ENCODE results near the gene CPVL.

DNA sequence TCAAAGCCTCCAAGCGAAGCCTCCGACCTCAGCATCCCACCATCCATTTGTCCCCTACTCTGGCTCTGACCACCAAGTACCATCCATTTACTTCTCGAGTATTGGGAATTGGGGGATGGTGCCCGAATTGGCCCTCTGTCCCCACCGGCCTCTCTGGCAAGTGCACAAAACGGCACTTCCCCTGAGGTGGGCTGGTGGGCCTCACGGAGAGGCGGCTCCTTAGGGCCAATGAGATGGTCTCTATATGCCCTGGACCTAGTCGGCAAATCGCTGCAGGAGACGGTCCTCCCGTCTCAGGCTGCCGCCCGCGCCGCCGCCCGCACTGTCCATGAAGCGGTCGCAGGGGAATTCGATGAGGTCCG, 191.0 kb downstream of the CPVL start:
- TF ChIP-seq TAF1 (IDR thresholded peaks at IDR 0.05; ENCODE audit: borderline replicate concordance, low read depth, low read length), result no peak
- TF ChIP-seq POLR2A (IDR thresholded peaks at IDR 0.05; ENCODE audit: low read depth, low read length), result no peak

Data from GM12892 (cell line).